ENCODE measurements around the gene SLC43A1.

Gene SLC43A1

DNA sequence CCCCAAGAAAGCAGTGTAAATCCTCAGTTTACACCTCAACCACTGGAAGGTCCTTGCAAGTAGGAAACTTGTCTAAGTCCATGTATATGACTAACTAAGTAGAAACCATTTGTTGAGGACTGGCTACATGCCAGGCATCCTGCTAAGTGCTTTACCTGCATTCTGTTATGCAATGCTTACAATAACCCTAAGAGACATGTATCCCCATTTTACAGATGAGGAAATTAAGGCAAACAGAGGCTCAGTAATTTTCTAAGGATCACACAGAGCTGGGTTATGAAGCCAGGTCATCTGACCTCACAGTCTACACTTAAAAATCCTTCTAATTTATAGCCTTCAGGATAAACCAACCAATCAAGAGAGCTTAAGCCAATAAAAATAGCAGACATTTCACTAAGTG lies 13.5 kb upstream of the SLC43A1 start:
- DNase-seq (no peak), ATAC-seq (no peak)

DNA sequence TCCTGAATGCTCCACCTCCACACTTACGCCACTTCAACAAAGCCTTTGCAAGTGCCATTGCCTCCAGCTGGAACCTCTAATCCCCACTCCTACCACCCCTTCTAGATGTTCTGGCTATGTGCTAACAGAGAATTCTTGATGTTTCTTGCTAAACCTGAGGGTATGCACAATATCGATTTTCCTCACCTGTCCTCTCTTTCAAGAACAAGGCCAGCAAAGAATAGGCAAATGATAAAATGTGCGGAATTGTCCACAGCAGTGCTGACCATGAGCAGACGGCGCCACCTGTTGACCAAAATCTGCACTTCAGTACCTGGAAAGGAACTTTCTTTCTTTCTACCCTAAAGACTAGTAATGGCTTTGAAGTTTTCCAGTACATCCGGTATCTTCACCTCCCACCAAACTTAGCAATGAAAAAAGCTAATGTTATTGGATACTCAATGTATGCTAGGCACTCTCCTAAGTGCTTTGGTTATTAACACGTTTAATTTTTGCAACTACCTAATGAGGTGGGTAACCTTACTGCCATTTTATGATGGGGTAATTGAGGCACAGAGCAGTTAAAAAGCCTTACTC lies 11.6 kb upstream of the SLC43A1 start:
- ATAC-seq (no peak), DNase-seq (peak; percentile 84)

DNA sequence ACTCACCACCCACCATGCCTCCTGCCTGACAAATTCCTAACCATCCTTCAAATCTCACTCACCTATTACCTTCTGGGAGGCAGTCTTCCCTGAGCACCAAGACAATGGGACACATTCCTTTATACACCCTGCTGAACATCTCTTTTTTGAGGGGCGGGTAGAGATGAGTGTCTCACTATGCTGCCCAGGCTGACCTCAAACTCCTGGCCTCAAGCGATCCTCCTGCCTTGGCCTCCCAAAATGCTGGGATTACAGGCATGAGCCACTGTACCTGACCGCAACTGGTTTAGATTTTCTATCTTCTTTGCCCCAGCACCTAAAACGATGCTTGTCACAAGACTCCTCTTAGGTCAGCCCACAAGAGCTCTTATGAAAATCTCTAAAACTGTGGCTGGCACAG lies 7.9 kb upstream of the SLC43A1 start:
- DNase-seq (no peak), ATAC-seq (no peak)

DNA sequence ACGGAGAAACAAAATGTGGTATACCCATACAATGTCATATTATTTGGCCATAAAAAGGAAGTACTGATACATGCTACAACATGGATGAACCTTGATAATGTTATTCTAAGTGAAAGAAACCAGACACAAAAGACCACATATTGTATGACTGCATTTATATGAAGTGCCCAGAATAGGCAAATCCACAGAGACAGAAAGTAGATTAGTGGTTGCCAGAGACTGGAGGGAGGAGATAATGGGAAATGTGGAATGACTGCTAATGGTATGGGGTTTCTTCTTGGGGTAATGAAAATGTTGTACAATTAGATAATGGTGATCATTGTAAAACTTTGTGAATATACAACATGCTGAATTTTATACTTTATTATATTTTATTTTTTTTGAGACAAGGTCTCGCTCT lies 5.6 kb upstream of the SLC43A1 start:
- no peak for DNase-seq
- no peak for ATAC-seq

DNA sequence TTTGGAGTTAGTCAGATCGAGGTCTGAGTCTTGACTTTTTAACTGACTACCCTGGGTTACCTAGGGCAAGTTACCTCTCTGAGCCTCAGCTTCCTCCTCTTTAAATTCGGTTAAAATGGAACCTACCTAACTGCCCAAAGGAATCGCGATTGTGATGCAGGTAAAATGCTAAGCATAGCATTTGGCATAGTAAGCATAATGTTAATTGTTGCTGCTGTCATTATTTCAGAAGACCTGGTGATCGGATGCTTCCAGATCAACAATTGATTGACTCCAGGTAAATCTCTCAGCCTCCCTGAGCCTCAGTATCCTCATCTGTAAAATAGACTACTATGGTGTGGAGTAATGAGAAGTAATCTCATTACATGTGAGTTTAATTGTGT lies 550 bp upstream of the SLC43A1 start:
- DNase-seq (no peak), ATAC-seq (no peak)

DNA sequence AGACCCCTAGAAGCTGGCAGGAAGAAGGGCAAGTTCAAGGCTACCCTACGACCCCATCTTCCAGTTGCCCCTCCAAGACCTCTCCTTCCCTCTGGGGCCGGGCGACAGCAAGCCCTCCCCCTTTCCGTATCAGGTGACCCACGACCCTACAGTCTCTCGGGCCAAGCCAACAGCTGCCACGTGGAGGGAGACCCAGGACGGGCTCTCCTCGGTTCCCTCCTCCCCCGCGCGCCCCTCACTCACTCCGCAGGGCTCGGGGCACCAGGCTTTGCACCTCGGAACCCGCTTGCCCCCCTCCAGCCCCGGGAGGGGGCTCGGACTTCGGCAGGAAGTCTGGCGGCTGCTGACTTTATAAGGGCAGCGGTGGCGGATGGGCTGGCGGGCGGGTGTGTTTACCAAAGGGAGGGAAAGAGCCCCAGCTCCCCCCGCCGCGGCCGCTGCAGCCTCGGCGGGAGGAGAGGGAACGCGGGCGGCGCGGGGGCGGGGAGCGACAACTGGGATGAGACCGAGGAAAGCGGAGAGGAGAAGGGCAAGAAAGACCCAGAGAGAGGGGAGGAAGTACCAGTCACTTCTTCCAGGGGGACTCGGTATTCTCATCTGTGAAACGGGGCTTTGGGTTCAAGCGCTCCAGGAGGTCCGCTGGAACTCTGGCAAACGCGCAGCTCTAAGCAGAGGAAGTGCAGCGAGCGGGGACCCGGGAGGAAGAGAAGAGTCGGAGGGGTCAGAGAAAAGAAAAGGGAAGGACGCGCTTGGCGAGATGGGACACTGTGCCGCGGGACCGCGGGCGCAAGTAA lies 767 bp downstream of the SLC43A1 start:
- peak; percentile 72 for DNase-seq
- peak; percentile 66 for ATAC-seq

DNA sequence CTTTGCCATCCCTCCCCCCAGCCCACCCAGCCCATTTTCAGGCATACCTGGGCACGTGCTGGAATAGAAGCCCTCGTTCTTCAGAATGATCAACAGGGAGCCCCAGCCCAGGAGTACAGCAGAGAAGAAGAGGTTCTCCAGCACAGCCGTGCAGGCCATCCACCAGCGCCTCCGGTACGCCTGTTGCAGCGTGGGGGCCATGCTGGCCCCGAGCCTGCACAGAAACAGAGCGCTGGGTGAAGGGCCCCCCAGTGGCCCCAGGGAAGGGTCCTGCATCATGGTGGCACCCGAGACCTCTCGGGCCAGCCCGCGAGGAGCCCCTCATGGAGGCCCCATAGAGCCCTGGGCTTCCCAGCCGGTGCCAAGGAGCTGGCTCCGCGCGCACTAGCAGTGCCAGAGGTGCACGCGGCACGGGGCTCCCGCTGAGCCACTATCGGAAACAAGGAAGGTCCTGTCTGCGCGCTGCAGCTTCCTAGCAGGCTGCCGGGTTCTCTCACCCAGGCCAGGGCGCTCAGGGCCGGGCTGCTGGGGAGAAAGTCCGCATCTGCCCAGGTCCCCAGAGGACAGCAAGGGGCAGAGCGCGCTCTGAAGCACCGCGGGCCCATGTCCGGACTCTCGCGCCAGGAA lies 1.5 kb downstream of the SLC43A1 start:
- peak; percentile 51 for ATAC-seq
- peak; percentile 43 for DNase-seq

DNA sequence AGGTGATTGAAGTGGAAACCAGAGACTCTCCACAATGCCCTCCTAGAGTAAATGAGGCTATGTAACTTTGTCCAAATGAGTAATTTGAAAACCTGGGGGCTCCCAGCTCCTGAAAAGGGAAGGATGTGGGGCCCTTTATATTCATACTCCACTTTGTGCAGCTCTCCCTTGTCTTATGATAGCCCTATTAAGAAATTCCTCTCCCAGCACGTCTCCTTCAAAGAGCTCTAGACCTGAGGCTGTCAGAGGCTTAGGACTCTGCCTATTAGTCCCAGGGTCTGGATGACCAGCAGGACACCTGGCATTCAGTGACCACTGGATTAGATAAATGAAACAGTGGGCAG lies 2.1 kb downstream of the SLC43A1 start:
- ATAC-seq (no peak), DNase-seq (no peak)

DNA sequence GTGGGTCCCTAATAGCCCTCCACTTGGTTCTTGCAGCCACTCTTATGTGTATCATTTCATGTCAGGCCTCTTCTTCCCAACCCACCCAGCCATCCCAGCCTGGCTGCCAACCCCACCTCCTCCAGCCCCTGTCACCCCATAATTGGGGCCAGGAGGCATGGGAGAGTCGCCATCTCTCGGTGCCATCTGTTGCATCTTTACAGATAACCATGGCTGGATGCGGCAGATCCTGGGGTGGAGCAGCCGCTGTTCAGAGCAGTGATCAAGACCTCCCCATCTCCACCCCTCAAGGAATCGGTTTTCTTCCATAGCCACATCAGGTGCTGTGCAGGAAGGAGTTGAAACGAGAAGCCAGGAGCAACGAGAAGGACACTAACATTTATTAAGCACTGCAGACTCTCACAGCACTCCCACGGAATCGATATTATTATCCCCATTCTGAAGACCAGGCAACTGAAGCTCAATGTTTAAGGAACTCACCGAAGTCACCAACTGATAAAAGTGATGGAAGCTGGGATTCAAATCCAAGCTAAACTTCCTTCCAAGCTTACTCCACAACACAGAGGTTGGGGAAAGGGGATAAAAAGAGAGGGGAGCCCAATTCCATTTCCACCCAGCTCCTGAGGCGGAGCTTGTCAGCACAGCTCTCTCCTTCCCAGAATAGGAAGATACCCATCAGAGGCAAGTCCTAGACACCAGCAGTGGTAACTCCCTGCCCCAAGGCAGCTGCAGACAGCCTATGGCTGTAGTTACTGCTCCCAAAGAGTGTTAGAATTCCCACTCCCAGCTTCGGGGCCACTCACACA lies 2.7 kb downstream of the SLC43A1 start:
- ATAC-seq, result no peak
- DNase-seq, result no peak

DNA sequence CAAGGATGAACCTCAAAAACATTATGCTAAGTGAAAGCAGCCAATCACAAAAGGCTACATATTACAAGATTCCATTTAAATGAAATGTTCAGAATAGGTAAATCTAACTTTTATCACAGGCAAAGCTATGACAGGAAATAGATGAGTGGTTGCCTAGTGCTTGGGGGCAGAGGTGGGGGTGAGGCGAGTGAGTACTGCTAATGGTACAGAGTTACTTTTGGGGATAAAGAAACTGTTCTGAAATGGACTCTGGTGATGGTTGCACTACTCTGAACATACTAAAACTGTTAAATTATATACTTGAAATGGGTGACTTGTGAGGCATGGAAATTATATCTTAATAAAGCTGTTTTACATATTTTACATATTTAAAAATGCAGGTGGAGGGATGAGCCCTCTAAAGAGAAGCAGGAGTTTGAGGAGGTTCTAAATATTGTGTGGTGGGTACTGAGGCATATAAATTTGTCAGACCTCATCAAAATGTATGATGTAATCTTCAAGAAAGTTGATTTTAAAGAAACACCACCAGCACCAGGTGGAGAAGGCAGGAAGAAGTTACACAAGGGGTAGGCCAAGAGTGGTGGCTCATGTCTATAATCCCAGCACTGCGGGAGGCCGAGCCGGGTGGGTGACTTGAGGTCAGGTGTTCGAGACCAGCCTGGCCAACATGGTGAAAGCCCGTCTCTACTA lies 3.6 kb downstream of the SLC43A1 start:
- DNase-seq, result no peak
- no peak for ATAC-seq

DNA sequence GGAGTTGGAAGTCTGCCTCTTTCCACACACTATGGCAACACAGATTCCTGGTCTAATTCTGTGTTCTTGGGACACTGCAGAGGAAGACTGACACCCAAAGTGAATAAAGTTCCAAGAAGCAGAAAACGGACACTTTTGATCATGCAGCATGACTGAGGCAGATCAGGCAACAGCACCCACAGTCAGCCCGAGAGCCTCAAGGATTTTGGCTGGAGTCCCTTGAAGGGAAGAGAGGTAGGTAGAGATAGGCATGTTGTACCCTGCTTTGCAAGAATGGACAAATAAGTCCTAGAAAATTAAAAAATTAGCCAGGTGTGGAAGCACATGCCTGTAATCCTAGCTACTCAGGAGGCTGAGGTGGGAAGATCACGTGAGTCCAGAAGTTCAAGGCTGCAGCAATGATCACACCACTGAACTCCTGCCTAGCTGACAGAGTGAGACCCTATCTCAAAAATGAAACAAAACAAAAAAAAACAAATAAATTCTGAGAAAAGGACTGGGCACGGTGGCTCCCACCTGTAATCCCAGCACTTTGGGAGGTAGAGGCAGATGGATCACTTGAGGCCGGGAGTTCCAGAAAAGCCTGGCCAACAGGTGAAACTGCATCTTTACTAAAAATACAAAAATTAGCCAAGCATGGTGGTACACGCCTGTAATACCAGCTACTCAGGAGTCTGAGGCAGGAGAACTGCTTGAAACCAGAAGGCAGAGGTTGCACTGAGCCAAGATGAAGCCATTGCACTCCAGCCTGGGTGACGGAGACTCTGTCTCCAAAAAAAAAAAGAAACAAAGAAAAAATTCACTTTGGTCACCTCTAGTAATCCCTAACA lies 6.9 kb downstream of the SLC43A1 start:
- no peak for ATAC-seq
- no peak for DNase-seq

DNA sequence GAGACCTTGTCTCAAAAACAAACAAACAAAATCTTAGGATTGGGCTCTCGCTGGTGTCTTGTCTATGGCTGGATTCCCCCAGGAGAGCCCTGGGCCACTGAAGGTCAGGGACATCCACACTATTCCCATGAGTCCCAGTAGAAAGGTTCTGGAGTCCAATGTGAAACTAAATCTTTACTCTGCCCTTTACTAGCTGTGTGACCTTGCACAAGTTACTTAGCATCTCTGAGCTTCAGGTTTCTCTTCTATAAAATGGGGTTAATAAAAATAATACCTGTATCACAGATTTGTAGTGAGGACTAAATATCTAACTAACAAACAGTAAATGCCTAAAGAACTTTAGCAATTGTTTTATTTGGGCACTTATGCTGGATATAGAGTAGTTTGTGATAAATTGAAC lies 9.0 kb downstream of the SLC43A1 start:
- DNase-seq, result no peak
- ATAC-seq, result no peak

DNA sequence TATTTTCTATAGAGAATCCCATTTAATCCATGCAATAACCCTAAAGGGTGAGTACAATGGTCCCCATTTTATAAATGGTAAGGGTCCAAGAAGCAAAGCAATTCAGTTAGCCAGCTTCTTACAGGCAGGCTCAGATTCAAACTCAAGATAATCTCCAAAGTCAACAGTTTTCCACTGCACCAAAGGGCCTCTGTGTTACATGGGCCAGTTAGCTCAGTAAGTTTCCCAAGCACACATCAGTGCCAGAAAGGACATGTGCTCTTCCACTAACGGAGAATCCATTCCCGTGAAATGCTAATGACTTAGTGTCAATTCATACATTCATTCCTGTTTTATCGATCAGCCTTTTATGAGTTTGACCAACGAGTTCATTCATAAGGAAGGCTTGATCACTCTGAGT lies 11.0 kb downstream of the SLC43A1 start:
- no peak for ATAC-seq
- DNase-seq, result no peak

DNA sequence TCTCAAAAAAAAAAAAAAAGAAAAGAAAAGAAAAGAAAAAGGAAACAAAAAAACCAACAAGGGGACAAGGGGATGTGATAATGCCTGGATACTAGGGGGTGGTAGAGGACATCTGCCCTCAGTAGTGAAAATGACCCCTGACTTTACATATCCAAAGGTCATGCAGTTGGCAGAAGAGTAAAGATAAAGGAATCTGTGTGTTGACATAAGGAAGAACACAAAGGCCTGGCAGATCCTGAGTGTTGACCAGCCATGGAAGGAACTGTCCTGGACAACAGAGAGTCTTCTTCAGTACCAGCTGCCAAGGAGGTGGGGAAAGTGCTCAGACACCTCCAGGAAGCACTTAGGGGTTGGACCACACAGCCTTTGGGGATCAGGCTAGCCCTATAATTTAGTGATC lies 12.6 kb downstream of the SLC43A1 start:
- ATAC-seq (no peak), DNase-seq (no peak)

DNA sequence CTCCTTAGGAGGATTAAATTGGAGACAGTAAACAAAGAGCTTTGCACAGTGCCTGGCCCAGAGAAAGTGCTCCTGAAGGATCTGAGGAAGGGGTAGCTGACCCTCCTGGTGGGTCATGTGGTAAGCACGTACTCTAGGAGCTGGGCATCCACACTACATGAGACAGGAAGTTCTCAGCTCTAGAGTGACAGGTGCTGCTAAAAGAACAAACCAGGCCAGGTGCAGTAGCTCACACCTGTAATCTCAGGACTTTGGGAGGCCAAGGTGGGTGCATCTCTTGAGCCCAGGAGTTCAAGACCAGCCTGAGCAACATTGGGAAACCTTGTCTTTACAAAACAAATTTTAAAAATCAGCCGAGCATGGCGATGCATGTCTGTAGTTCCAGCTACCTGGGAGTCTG lies 13.1 kb downstream of the SLC43A1 start:
- no peak for ATAC-seq

DNA sequence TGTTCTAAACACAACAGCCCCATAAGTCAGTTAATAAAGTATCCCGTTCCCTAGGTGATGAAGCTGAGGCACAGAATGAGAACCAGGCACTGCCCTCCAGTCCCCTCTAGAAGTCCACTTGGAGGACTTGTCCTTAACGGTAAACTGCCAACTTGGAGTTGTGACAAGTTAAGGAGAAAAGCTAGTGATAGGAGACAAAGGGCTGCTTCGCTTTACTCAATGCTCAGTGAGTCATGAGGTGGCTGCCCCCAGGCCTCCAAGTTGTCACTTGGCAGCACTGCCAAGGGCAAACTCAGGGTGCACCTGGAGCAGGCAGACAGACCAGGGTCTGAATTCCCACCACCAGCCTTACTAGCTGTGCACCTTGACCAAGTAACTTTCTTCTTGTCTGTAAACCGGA lies 13.5 kb downstream of the SLC43A1 start:
- DNase-seq, result no peak
- no peak for ATAC-seq

More for the DNA sequence above, 13.1 kb downstream of the SLC43A1 start:
- no peak for DNase-seq

DNA sequence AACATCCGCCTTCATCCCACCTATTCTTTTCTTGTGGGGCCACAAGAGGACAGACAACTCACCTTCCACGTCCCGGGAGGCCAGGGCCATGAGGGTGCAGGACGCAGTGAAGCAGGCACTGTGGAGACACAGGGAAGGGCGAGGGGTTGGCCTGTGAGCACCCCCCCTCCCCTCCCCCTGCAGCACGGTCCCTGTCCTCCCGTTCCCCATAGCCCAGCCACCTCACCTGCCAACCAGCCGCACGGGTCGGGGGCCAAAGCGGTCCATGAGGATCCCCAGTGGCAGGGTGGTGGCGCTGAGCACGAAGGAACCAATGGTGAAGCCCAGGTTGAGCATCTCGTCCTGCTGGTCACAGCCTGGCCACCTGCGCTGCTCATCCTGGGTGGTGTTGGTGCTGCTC lies 14.6 kb downstream of the SLC43A1 start:
- DNase-seq, result no peak

DNA sequence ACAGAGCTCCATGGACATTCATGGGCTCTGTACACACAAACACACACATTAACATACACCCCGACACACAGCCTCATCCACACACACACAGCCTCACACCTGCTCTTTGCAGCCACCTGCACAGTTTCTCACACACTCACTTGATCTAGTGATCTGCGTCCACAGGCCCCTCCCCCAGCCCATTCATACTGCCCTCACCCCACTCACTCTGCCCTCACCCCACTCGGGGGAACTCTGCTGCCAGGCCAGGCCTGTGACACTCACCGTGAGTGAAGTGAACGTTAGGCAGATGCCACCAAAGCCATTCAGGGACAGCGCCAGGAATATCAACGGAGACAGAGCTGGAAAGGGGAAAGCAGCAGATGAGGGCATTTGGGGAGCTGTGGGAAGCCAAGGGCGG lies 15.0 kb downstream of the SLC43A1 start:
- DNase-seq (no peak), ATAC-seq (no peak)

More for the DNA sequence above, 14.6 kb downstream of the SLC43A1 start:
- ATAC-seq, result no peak

DNA sequence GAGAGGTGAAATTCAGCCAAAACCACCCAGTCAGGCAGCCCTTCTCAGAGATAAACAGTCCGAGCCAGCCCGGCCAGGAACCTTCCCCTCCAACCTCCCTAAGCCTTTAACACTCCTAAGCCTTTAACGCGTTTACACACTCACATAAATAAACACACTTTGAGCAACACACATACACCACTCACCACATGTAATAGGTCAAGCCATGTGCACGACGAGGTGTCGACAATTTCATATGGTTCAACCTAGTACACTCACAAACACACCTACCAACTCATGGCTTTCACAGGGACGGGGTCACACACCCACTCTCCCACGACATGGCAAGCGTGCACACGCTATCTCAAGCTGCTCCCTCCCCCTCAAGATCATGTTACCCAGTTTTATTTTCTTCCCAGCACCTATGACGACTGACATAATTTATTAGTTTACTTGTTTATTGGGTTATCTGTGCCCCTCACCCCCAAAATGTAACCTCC lies 15.5 kb downstream of the SLC43A1 start:
- ATAC-seq (no peak), DNase-seq (no peak)

DNA sequence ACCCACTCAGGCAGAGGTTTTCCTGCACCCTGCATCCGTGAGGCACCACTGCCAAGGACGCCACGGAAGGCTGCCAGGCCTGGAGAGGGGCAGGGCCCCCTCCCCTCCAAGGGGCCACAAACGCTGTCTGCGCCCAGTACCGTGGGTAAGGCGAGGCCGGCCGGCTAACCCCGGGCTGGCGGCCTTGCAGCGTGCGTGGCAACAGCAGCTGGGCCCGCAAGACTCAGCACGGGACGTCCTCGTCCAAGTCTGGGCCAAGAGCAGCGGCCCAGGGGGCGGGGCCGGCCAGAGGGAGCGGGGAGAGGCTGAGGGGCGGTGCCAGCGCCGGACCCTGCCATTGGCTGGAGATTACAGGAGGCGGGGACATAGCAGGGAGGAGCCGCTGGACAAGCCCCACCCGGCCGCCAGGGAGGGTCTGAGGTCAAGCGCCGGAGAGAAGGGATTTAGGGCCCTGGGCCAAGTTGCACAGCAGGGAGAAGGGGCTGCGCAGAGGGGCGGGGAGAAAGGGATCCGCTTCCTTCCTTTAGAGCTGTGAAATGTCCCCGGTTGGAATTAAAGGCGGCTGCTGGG lies 16.0 kb downstream of the SLC43A1 start:
- DNase-seq, result peak; percentile 66
- ATAC-seq, result peak; percentile 85

DNA sequence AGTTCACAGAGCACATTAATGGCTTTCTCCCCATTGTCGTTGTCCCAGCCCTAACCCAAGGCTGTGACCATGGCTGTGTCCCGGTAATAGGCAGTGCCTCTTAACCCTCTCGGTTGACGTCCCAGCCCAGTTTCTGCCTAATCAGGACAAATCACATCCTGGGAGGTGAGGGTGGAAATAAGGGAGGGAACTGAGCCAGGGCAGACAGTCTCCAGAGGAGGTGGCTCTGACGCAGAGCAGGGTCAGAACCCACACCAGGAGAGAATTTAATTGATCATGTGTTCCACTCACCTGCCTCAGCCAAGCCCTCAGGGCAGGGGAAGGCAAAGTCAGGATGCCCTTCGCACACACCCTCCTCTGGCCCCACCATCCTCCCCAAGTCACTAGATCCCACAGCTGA lies 17.0 kb downstream of the SLC43A1 start:
- no peak for ATAC-seq
- no peak for DNase-seq

All from stimulated activated naive CD8-positive, alpha-beta T cell treated with anti-CD3 and anti-CD28 coated beads, Interleukin-15, Interleukin-2, amounts not matched to agents 100 U/mL and 50 U/mL, for 24 hours (primary cell).